Mesenchymal stem cell (in vitro differentiated cells and primary cell): Measurements from ENCODE around the gene RPS6KA1.

Experiments
- DNase-seq: peaks from one replicate; pipeline ENCODE4 v3.0.0-alpha.2; 2013
- H2AFZ ChIP-seq: one replicate; pipeline ENCODE4 v1.6.1; 2013; ENCODE audit warnings: low read depth, mild to moderate bottlenecking, control low read depth, inconsistent platforms, low read length, moderate library complexity
- H2AK5ac ChIP-seq: 2 replicates; pipeline ENCODE4 v1.6.1; 2013; ENCODE audit warnings: low read length, moderate library complexity, mild to moderate bottlenecking, inconsistent platforms; ENCODE audit not compliant: severe bottlenecking
- H2BK120ac ChIP-seq: one replicate; pipeline ENCODE4 v1.6.1; 2013; ENCODE audit warnings: low read depth, mild to moderate bottlenecking, inconsistent platforms, low read length, moderate library complexity
- H2BK12ac ChIP-seq, 2 experiments: one replicate each; pipeline ENCODE4 v1.6.1; 2013; ENCODE audit warnings: inconsistent platforms in 2 of 2, low read length in 2 of 2, mild to moderate bottlenecking in 2 of 2, moderate library complexity in 2 of 2, control low read depth in 1 of 2
- H2BK15ac ChIP-seq: one replicate; pipeline ENCODE4 v1.6.1; 2013; ENCODE audit warnings: mild to moderate bottlenecking, low read depth, inconsistent platforms; ENCODE audit not compliant: poor library complexity, severe bottlenecking
- H2BK5ac ChIP-seq: 2 replicates; pipeline ENCODE4 v1.6.1; 2013; ENCODE audit warnings: low read depth, mild to moderate bottlenecking, low read length, control low read depth, inconsistent platforms; ENCODE audit not compliant: poor library complexity, severe bottlenecking
- H3K14ac ChIP-seq, 2 experiments: one replicate each; pipeline ENCODE4 v1.6.1; 2013; ENCODE audit warnings: inconsistent platforms in 2 of 2, low read length in 2 of 2, control low read depth in 1 of 2, mild to moderate bottlenecking in 1 of 2, moderate library complexity in 1 of 2
- H3K18ac ChIP-seq, 2 experiments: one replicate each; pipeline ENCODE4 v1.6.1; 2013; ENCODE audit warnings: inconsistent platforms in 2 of 2, low read length in 2 of 2, control low read depth in 1 of 2, low read depth in 1 of 2, mild to moderate bottlenecking in 1 of 2
- H3K23ac ChIP-seq, 2 experiments: one replicate each; pipeline ENCODE4 v1.6.1; 2013; ENCODE audit warnings: inconsistent platforms in 2 of 2, low read length in 2 of 2, mild to moderate bottlenecking in 2 of 2, moderate library complexity in 2 of 2, control low read depth in 1 of 2
- H3K27ac ChIP-seq: 2 replicates; pipeline ENCODE4 v1.5.1; 2013; ENCODE audit warnings: mild to moderate bottlenecking, moderate library complexity, low read length, control low read depth, inconsistent platforms; ENCODE audit not compliant: poor library complexity, severe bottlenecking
- H3K27me3 ChIP-seq, 2 experiments: 2 replicates each; pipeline versions ENCODE4 v1.6.1 to v1.7.0; 2013; ENCODE audit warnings: low read length in 2 of 2, mild to moderate bottlenecking in 2 of 2, moderate library complexity in 2 of 2, control low read depth in 1 of 2, inconsistent platforms in 1 of 2; ENCODE audit not compliant: control insufficient read depth in 1 of 2, insufficient read depth in 1 of 2
- H3K36me3 ChIP-seq, 2 experiments: 2 replicates each; pipeline versions ENCODE4 v1.6.1 to v1.7.0; 2013; ENCODE audit warnings: low read length in 2 of 2, control low read depth in 1 of 2, inconsistent platforms in 1 of 2, low read depth in 1 of 2, mild to moderate bottlenecking in 1 of 2; ENCODE audit not compliant: insufficient read depth in 2 of 2, control insufficient read depth in 1 of 2
- H3K4ac ChIP-seq, 2 experiments: one replicate each; pipeline ENCODE4 v1.6.1; 2013; ENCODE audit warnings: inconsistent platforms in 2 of 2, low read length in 2 of 2, mild to moderate bottlenecking in 2 of 2, moderate library complexity in 2 of 2, control low read depth in 1 of 2, low read depth in 1 of 2
- H3K4me1 ChIP-seq: 2 replicates; pipeline ENCODE4 v1.6.1; 2013; ENCODE audit warnings: low read depth, low read length, control low read depth; ENCODE audit not compliant: control insufficient read depth, insufficient read depth
- H3K4me2 ChIP-seq: 2 replicates; pipeline ENCODE4 v1.6.1; 2013; ENCODE audit warnings: low read length, mild to moderate bottlenecking, inconsistent platforms; ENCODE audit not compliant: poor library complexity, severe bottlenecking
- H3K4me3 ChIP-seq, 2 experiments: 2 replicates each; pipeline versions ENCODE4 v1.5.1 to v1.7.0; 2013; ENCODE audit warnings: low read length in 2 of 2, mild to moderate bottlenecking in 2 of 2, control low read depth in 1 of 2, low read depth in 1 of 2; ENCODE audit not compliant: insufficient read depth in 1 of 2
- H3K79me1 ChIP-seq: replicated peaks from 2 replicates; pipeline ENCODE4 v1.6.1; 2013; ENCODE audit warnings: mild to moderate bottlenecking, control low read depth, low read length, inconsistent platforms; ENCODE audit not compliant: poor library complexity, severe bottlenecking
- H3K9ac ChIP-seq: 2 replicates; pipeline ENCODE4 v1.7.0; 2013; ENCODE audit warnings: mild to moderate bottlenecking, low read length, moderate library complexity
- H3K9me3 ChIP-seq: 2 replicates; pipeline ENCODE4 v1.7.0; 2013; ENCODE audit warnings: mild to moderate bottlenecking, low read length; ENCODE audit not compliant: control insufficient read depth
- H4K8ac ChIP-seq: one replicate; pipeline ENCODE4 v1.6.1; 2013; ENCODE audit warnings: inconsistent platforms, mild to moderate bottlenecking, low read length, moderate library complexity
- H4K91ac ChIP-seq: one replicate; pipeline ENCODE4 v1.6.1; 2013; ENCODE audit warnings: mild to moderate bottlenecking, low read length, inconsistent platforms
- WGBS: methylation state at CpG from one replicate; pipeline ENCODE4 v1.1.7; 2013; ENCODE audit warnings: mixed read lengths; 5-methylcytosine and 5-hydroxymethylcytosine counted together

The RPS6KA1 gene

GRCh38 chr1:26517766-26518049 is 11.9 kb upstream of the RPS6KA1 start:
- H3K14ac ChIP-seq, result no peak overlapping the region
- H3K18ac ChIP-seq, result no peak overlapping the region
- no peaks in the 10 kb centered on the region for H3K36me3 ChIP-seq
- H3K79me1 ChIP-seq, result no peaks in the 10 kb centered on the region
- H3K9me3 ChIP-seq, result no peaks in the 10 kb centered on the region
- H2AFZ ChIP-seq, result no peak overlapping the region
- no peak overlapping the region for H3K9ac ChIP-seq
- no peak for DNase-seq
- no peak overlapping the region for H3K4me2 ChIP-seq
- H3K4ac ChIP-seq, result no peak overlapping the region
- no peak overlapping the region for H2BK12ac ChIP-seq
- H3K27ac ChIP-seq, result no peak overlapping the region
- H4K8ac ChIP-seq, result no peak overlapping the region
- peaks cover 11 to 14% of the 10 kb centered on the region in 2 experiments for H3K27me3 ChIP-seq
- no peak overlapping the region for H2BK5ac ChIP-seq
- no peak overlapping the region for H3K4me3 ChIP-seq
- 29% methylated on average over 1 of the region's 1 CpG for WGBS
- no peak overlapping the region for H2BK15ac ChIP-seq
- no peak overlapping the region for H4K91ac ChIP-seq
- H3K23ac ChIP-seq, result no peak overlapping the region
- no peak overlapping the region for H2AK5ac ChIP-seq
- no peaks in the 10 kb centered on the region for H3K4me1 ChIP-seq
- H2BK120ac ChIP-seq, result no peak overlapping the region

GRCh38 chr1:26518355-26518754 is 11.2 kb upstream of the RPS6KA1 start:
- Histone ChIP-seq H3K9me3 (no peaks in the 10 kb centered on the region), H2BK12ac (no peak overlapping the region), H4K91ac (no peak overlapping the region), H2BK5ac (no peak overlapping the region), H3K23ac (no peak overlapping the region), H3K9ac (no peak overlapping the region), H3K36me3 (no peaks in the 10 kb centered on the region), H2BK120ac (no peak overlapping the region), H3K4me1 (no peaks in the 10 kb centered on the region), H2AFZ (no peak overlapping the region), H3K79me1 (no peaks in the 10 kb centered on the region), H4K8ac (no peak overlapping the region), H2BK15ac (no peak overlapping the region), H3K4me3 (no peak overlapping the region), H2AK5ac (no peak overlapping the region), H3K4ac (no peak overlapping the region), H3K14ac (no peak overlapping the region), H3K18ac (no peak overlapping the region), H3K27me3 (peaks cover 11 to 18% of the 10 kb centered on the region in 2 experiments), H3K27ac (no peak overlapping the region), H3K4me2 (no peak overlapping the region)
- DNase-seq, result no peak
- WGBS, result 86% methylated on average over 2 of the region's 6 CpGs

- Histone ChIP-seq H3K36me3 (no peaks in the 10 kb centered on the region), H3K9ac (no peak overlapping the region), H3K79me1 (no peaks in the 10 kb centered on the region), H3K18ac (no peak overlapping the region), H2BK120ac (no peak overlapping the region), H4K8ac (no peak overlapping the region), H3K4me3 (no peak overlapping the region), H3K27me3 (peaks cover 23 to 35% of the 10 kb centered on the region in 2 experiments), H3K14ac (no peak overlapping the region), H3K9me3 (no peaks in the 10 kb centered on the region), H2BK12ac (no peak overlapping the region), H3K23ac (no peak overlapping the region), H2AK5ac (no peak overlapping the region), H2BK5ac (no peak overlapping the region), H3K27ac (no peak overlapping the region), H2BK15ac (no peak overlapping the region), H4K91ac (no peak overlapping the region), H2AFZ (no peak overlapping the region), H3K4me2 (no peak overlapping the region), H3K4me1 (no peaks in the 10 kb centered on the region), H3K4ac (no peak overlapping the region)
- DNase-seq, result no peak
- 85% methylated on average over 3 of the region's 5 CpGs for WGBS
Observed at GRCh38 chr1:26520339-26520738, 9.2 kb upstream of the RPS6KA1 start.

- Histone ChIP-seq H4K91ac (no peak overlapping the region), H3K9me3 (no peaks in the 10 kb centered on the region), H3K27ac (no peak overlapping the region), H2BK120ac (no peak overlapping the region), H3K18ac (no peak overlapping the region), H3K23ac (no peak overlapping the region), H3K14ac (no peak overlapping the region), H3K36me3 (no peaks in the 10 kb centered on the region), H2AFZ (no peak overlapping the region), H3K4me1 (no peaks in the 10 kb centered on the region), H3K4me3 (no peak overlapping the region), H3K9ac (no peak overlapping the region), H2AK5ac (no peak overlapping the region), H2BK15ac (no peak overlapping the region), H2BK5ac (no peak overlapping the region), H4K8ac (no peak overlapping the region), H3K79me1 (no peaks in the 10 kb centered on the region), H3K27me3 (peaks cover 23 to 38% of the 10 kb centered on the region in 2 experiments), H3K4ac (no peak overlapping the region), H2BK12ac (no peak overlapping the region), H3K4me2 (no peak overlapping the region)
- no peak for DNase-seq
- WGBS, result 69% methylated on average over 13 of the region's 14 CpGs
Observed at GRCh38 chr1:26521669-26522030, 7.9 kb upstream of the RPS6KA1 start.
